Esophagus mucosa (tissue), 1 donor: ENCODE results near the gene DAZAP1. TPM values are rescaled to one million over a fixed set of nuclear protein-coding genes. Genes with fewer than 3 reads are reported as not detected.
"Not testable (repeated sequence)": the region's sequence is repeated elsewhere in the genome, so short reads cannot be mapped to it uniquely, and the experiment has no call there.

Experiments
- ATAC-seq: fragments of 200-7000 bp; cut with Tn5 transposase; one replicate; pipeline ENCODE4 v1.9.1; 2020
- total RNA-seq: library from RNA; stranded (reverse); gene quantifications from one replicate; pipeline ENCODE4 v1.2.4, GENCODE V29; 2023
- donor health status: DM: yes; HTN: yes; CAD: no.

The DAZAP1 gene
- total RNA-seq, 1 donor from 2014 or later, result 91.6 TPM

DNA sequence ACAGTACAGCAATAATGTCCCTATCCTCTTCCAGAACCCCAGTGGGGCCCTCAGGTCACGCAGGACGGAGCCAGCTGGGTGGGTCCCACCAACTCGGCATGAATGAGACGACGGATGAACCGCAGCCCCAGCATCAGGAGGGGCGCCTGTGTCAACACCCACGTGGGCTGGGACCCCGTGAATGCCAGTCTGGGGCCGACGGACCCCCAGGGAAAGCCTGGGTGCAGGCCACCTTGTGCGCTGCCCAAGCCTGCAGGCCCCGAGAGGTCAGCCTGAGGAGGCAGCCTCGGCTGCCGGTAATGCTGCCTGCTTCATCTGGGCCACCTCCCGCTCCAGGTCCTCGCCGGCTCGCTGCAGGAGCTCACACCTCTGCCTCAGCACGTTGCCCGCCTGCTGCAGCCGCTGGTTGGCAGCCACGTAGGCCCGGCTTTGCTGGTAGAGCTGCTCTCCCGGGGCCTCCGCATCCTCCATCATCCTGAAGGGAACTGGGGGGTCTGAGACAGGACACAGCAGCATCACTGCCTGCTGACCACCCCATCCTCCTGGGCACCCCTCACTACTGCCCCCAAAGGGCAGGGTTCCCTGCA is 67.5 kb downstream of the DAZAP1 start:
- ATAC-seq, result no peak

DNA sequence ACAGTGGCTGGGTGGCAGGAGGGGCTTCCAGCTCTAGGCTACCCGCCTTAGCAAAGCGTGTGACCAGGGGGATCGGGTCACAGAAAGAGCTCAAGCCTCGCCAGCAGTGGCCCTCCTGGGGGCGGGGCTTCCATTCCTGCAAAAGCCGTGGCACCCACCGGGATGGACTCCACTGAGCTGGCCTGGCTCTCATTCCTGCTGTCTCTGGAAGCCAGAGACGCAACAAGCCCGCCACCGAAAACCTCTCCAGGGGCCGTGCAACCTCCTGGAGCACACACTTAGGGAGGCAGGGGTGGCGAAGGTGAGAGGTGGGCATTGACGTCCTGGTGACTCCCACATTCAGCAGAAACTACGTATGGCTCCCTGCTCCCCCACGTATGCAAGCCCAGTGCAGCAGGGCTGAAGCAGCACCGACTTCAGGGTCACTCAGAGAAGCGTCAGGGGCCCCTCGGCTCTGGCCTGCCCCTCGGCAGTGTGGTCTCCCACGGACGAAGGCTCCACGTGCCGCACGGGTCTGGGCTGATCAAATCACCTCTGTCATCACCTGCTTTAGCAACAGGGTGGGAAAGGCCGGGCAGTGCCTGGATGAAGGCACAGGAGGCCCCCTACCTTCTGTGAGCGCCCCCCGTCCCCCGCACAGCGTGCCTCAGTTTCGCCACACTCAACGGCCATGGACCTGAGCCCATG is 68.5 kb downstream of the DAZAP1 start:
- ATAC-seq, result no peak

DNA sequence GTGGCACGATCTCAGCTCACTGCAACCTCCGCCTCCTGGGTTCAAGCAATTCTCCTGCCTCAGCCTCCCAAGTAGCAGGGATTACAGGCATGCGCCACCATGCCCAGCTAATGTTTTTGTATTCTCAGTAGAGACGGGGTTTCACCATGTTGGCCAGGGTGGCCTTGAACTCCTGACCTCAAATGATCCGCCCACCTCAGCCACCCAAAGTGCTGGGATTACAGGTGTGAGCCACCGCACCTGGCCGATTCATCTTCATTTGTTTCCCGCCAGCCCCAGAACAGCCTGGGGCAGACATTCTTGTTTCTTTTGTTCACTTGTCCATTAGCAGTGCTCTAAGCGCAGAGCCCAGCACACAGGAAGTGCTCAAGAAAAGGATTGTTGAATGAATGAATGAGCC is 69.7 kb downstream of the DAZAP1 start:
- not testable (repeated sequence) for ATAC-seq

DNA sequence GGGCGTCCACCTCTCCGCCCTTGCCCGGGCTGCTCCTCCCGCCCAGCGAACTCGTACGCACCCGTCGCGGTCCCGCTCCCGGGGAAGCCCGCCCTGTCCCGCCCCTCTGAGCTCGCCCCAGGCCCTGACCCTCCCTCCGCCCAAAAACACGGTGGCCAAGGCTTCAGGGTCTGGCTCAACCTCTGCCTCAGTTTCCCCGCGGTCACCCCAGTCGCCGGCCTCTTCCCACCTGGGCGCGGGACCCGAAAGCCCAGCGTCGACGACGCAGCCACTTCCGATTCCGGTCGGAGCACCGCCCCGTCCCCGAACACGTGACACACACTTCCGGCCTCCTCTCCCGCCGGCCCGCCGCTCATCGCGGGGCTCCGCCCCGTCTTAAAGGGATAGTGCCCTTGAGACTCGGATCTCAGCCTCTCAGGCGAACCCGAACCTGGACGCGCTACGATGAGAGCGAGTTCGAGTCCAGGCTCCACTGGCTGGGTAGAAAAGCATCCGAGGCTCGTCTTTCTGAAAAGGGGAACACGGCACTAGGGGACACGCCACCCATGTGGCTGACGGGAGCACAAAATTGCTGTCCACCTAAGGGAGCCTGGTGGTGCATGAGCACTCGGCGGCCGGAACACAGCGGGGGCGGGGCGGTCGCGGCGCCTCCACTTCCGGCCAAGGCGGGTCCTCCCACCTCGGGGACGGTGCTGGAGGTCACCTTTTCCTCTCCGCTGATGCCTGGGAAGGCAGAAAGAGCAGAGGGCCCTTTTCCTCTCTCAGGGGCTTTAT is 71.7 kb downstream of the DAZAP1 start, which contains the start of gene C19orf25:
TSS of gene C19orf25 (minus strand) at position 282 of the 774 bp plus-strand sequence. CDS start 312 bp downstream, outside the sequence.
- peak; percentile 88 for ATAC-seq

DNA sequence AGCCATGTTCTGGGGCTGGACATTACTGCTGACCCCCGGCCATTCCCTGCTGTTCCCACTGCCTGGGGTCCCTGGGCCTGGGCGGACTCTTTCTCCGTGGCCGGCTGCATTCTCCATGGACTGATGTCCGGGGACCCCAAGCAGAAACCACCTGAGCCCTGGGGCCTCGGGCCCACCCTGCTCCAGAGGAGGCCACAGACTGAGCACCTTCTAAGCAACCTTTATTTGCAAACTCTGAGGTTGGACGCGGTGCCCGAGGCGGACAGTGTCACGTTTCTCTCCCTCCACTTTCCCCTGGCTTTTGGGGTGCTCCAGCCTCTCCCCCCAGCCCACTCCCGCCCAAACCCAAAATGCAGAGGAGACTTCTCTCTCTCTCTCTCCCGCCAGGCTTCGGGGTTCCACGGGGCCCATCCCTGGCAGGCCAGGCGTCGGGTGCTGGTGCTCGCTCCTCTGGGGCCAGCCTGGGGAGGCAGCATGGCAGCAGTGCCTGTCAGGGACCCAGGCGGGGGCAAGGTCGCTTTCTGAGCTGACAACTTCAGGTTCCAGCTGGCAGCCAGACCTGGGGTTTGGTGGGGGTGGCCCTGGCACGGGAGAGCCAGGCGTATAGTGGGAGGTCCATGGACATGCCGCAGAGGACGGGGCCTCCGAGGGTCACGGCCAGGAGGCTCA is 74.0 kb downstream of the DAZAP1 start:
- ATAC-seq, result no peak

DNA sequence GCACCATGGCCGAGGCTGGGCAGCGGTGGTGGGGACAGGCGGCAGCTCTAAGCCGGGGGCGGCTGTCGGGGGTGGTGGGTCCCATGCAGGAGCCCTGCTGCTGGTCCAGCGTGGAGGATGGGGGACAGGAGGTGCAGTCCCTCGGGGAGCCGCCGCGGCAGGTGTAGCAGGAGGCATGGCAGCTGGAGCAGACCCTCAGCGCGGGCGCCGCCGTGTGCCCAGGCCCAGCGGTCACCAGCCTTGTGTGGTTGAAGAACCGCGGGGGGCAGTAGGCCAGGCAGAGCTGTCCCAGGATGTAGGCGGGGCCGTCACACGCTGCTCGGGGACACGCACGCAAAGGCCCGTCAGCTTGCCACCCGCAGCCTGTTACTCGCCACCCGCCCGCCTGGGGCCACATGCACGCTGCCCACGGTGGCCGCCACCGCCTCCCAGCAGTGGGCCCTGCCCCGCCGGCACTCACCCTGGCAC is 74.5 kb downstream of the DAZAP1 start:
- ATAC-seq, result no peak

DNA sequence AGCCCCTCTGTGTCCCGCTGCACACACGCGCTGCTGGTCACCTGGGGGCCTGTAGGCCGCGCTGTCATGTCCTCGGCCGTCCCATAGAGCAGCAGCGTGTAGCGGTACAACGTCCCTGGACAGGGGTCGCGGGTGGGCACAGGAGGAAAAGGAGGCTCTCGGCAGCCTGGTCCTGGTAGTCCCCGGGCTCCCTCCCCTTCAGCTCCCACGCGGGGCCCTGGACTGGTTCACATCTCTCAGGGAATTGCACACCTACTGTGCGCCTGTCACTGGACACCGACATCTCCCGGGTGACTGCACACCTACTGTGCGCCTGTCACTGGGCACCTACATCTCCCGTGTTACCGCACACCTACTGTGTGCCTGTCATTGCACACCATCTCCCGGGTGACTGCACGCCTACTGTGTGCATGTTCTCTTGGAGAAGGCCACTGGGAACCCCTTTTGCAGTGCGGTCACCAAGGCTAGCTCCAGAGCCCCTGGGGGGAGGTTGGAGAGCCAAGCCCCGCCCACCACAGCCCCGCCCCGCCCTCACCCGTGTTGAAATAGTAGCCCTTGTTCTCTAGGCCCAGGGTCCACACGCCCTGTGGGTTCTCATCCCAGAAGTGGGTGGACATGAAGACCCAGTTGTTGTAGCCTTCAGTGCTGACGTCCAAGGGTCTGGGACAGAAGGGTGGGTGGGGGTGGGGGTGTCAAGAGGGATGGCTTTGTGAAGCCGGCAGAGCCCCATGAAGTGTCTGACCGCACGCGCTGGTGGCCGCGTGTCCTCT is 75.2 kb downstream of the DAZAP1 start:
- ATAC-seq, result no peak

DNA sequence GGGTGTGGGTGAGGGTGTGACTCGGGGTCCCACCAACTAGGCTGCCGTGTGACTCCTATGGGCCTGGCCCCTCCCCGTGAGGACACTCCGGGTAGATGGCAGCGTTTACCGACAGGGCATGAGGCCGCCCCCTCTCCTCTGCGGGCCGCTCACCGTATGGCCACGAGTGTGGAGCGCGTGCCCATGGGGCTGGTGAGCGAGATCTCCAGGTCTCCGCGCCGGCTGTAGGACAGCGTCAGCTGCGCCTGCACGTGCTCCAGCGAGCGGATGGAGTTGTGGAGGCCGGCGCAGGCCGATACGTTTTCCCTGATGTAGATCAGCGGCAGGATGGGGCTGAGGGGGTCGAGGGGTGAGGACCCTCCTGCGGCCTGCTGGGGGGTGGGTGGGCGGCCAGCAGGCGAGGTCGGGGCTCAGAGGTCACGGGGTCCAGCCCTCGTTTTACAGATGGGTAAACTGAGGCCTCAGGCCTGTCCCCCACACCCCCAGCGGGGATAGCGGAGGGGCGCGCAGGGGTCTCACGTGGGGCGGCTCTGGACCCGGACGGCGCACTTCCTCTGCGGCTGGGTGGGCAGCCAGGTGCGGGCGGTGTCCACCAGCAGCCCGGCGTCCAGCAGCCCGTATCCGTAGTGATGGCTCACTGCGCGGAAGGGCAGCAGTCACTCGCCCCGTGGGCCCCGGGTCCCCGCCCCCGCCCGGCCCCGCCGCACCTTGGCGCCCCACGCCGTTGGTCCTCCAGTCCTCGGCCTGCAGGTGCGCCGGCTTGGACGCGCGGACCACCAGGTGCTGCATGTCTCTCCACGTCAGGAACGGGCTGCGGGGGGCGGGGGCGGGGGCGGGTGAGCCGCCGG is 76.0 kb downstream of the DAZAP1 start:
- ATAC-seq, result no peak

DNA sequence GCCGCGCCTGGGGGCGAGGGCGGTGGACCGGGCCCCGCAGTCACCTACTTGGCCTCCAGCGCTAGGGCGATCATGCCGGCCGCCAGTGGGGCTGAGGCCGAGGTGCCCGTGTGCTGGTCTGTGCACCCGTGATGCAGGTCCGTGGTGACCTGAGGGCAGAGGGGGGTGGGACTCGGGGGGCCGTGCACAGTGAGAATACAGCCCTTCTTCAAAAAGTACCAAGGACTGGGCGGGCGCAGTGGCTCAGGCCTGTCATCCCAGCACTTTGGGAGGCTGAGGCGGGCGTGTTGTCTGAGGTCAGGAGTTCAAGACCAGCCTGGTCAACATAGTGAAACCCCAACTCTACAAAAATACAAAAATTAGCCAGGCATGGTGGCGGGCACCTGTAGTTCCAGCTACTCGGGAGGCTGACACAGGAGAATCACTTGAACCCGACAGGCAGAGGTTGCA is 76.6 kb downstream of the DAZAP1 start:
- no peak for ATAC-seq

Other genes starting within 250 kb of the DAZAP1 start
- 67.5 TPM for gene SBNO2, start 233.3 kb upstream of the DAZAP1 start, total RNA-seq
- 35.0 TPM for gene STK11, start 201.8 kb upstream of the DAZAP1 start, total RNA-seq
- 2.0 TPM for gene CBARP, start 169.6 kb upstream of the DAZAP1 start, total RNA-seq
- gene ATP5F1D, start 165.8 kb upstream of the DAZAP1 start, total RNA-seq, result 251 TPM
- 99.3 TPM for gene MIDN, start 159.0 kb upstream of the DAZAP1 start, total RNA-seq
- gene CIRBP, start 138.3 kb upstream of the DAZAP1 start, total RNA-seq, result 172 TPM
- 41.2 TPM for gene FAM174C, start 132.1 kb upstream of the DAZAP1 start, total RNA-seq
- 0.40 TPM for gene EFNA2, start 121.7 kb upstream of the DAZAP1 start, total RNA-seq
- 120 TPM for gene NDUFS7, start 23.7 kb upstream of the DAZAP1 start, total RNA-seq
- 19.2 TPM for gene GAMT, start 6.0 kb upstream of the DAZAP1 start, total RNA-seq
- 1,167 TPM for gene RPS15, start 30.8 kb downstream of the DAZAP1 start, total RNA-seq
- gene APC2, start 42.5 kb downstream of the DAZAP1 start, total RNA-seq, result 0.48 TPM
- 19.2 TPM for gene C19orf25, start 71.6 kb downstream of the DAZAP1 start, total RNA-seq
- gene PCSK4, start 82.8 kb downstream of the DAZAP1 start, total RNA-seq, result 1.2 TPM
- gene REEP6, start 83.6 kb downstream of the DAZAP1 start, total RNA-seq, result 8.5 TPM
- 6.7 TPM for gene ADAMTSL5, start 105.4 kb downstream of the DAZAP1 start, total RNA-seq
- not detected for gene PLK5, start 116.5 kb downstream of the DAZAP1 start, total RNA-seq
- gene MEX3D, start 160.7 kb downstream of the DAZAP1 start, total RNA-seq, result 17.8 TPM
- gene MBD3, start 185.3 kb downstream of the DAZAP1 start, total RNA-seq, result 44.2 TPM
- gene UQCR11, start 197.9 kb downstream of the DAZAP1 start, total RNA-seq, result 225 TPM
- gene TCF3, start 245.0 kb downstream of the DAZAP1 start, total RNA-seq, result 39.5 TPM